ENCODE results near the gene ROR1.

The ROR1 gene

GRCh38 chr1:63892632-63893395 is 119.0 kb downstream of the ROR1 start:
- Mint-ChIP-seq H3K9me3 (no peaks in the 10 kb centered on the region), H3K27me3 (ENCODE audit: low read depth) (no peaks in the 10 kb centered on the region), H3K4me1 (peaks cover 19% of the 10 kb centered on the region), H3K36me3 (ENCODE audit: low read depth) (peaks cover 23% of the 10 kb centered on the region), H3K27ac (peak overlapping the region in 2 of 3 experiments; percentile 17 to 29), H3K4me3 (no peak overlapping the region)
- TF ChIP-seq CTCF (IDR thresholded peaks at IDR 0.05; ENCODE audit: unreplicated experiment in 3 of 3): no peak

- H3K36me3 Mint-ChIP-seq (ENCODE audit: low read depth): peaks cover 21% of the 10 kb centered on the region
- H3K9me3 Mint-ChIP-seq: no peaks in the 10 kb centered on the region
- H3K27me3 Mint-ChIP-seq (ENCODE audit: low read depth): no peaks in the 10 kb centered on the region
- H3K4me3 Mint-ChIP-seq: no peak overlapping the region
- H3K27ac Mint-ChIP-seq: no peak overlapping the region
- H3K4me1 Mint-ChIP-seq: peaks cover 29% of the 10 kb centered on the region
- no peak for TF ChIP-seq CTCF (IDR thresholded peaks at IDR 0.05; ENCODE audit: unreplicated experiment in 3 of 3)
Observed at GRCh38 chr1:63893976-63894375, 120.2 kb downstream of the ROR1 start.

- Mint-ChIP-seq H3K27me3 (ENCODE audit: low read depth) (no peaks in the 10 kb centered on the region), H3K4me1 (peaks cover 36% of the 10 kb centered on the region), H3K4me3 (no peak overlapping the region), H3K27ac (no peak overlapping the region), H3K36me3 (ENCODE audit: low read depth) (peaks cover 16% of the 10 kb centered on the region), H3K9me3 (no peaks in the 10 kb centered on the region)
- TF ChIP-seq CTCF (IDR thresholded peaks at IDR 0.05; ENCODE audit: unreplicated experiment in 3 of 3): no peak
Observed at GRCh38 chr1:63894627-63895265, 120.9 kb downstream of the ROR1 start.

GRCh38 chr1:63896755-63897154 is 122.9 kb downstream of the ROR1 start:
- H3K9me3 Mint-ChIP-seq: no peaks in the 10 kb centered on the region
- no peak overlapping the region for H3K4me3 Mint-ChIP-seq
- no peak for TF ChIP-seq CTCF (IDR thresholded peaks at IDR 0.05; ENCODE audit: unreplicated experiment in 3 of 3)
- no peaks in the 10 kb centered on the region for H3K36me3 Mint-ChIP-seq (ENCODE audit: low read depth)
- H3K27ac Mint-ChIP-seq: no peak overlapping the region
- peaks cover 39% of the 10 kb centered on the region for H3K4me1 Mint-ChIP-seq
- H3K27me3 Mint-ChIP-seq (ENCODE audit: low read depth): no peaks in the 10 kb centered on the region

GRCh38 chr1:63898428-63899196 is 124.8 kb downstream of the ROR1 start:
- Mint-ChIP-seq H3K9me3 (no peaks in the 10 kb centered on the region), H3K4me1 (peaks cover 32% of the 10 kb centered on the region), H3K27ac (peak overlapping the region; percentile 4 to 59 (median 14)), H3K4me3 (no peak overlapping the region), H3K27me3 (ENCODE audit: low read depth) (no peaks in the 10 kb centered on the region), H3K36me3 (ENCODE audit: low read depth) (no peaks in the 10 kb centered on the region)
- TF ChIP-seq CTCF (IDR thresholded peaks at IDR 0.05; ENCODE audit: unreplicated experiment in 3 of 3): no peak
